ENCODE data around the gene MACROD2. TPM values are rescaled to one million over a fixed set of nuclear protein-coding genes. Genes with fewer than 3 reads are reported as not detected.

The MACROD2 gene
- total RNA-seq, 1 experiment from 2014 or later: 1.4 TPM

GRCh38 chr20:15742627-15743026 lies 1747.3 kb downstream of the MACROD2 start:
- H3K9me3 ChIP-seq (ENCODE audit: low read depth, low read length, poor library complexity, severe bottlenecking): peaks cover 23% of the 10 kb centered on the region
- H3K4me3 ChIP-seq (ENCODE audit: low read depth, low read length, poor library complexity, severe bottlenecking): no peak overlapping the region
- no peak for DNase-seq (ENCODE audit: low spot score)
- H3K27ac ChIP-seq (ENCODE audit: low read depth, low read length, poor library complexity, severe bottlenecking): no peak overlapping the region
- intact Hi-C loops (cut with micrococcal nuclease; ENCODE audit: unreplicated experiment): no loop called here
- H3K4me1 ChIP-seq (ENCODE audit: insufficient read depth, low read length, poor library complexity, severe bottlenecking): no peaks in the 10 kb centered on the region
- POLR2A ChIA-PET (ENCODE audit: low non-redundant PET): no interaction called here
- H3K27me3 ChIP-seq (replicated peaks; ENCODE audit: insufficient read depth, low read depth, low read length, poor library complexity): no peaks in the 10 kb centered on the region
- CTCF ChIA-PET: no interaction called here
- BruUV-seq (replicated peaks): no TSS peak
- no peaks in the 10 kb centered on the region for H3K36me3 ChIP-seq (ENCODE audit: insufficient read depth, low read length, poor library complexity, severe bottlenecking)
- TF ChIP-seq CTCF (conservative IDR thresholded peaks at IDR 0.05; ENCODE audit: low read depth, low read length) (no peak), EZH2 (IDR thresholded peaks at IDR 0.05; ENCODE audit: borderline replicate concordance, low read depth, low read length, poor library complexity, severe bottlenecking) (no peak)

GRCh38 chr20:15756002-15756753 lies 1760.9 kb downstream of the MACROD2 start:
- Histone ChIP-seq H3K9me3 (ENCODE audit: low read depth, low read length, poor library complexity, severe bottlenecking) (peaks cover 20% of the 10 kb centered on the region), H3K4me1 (ENCODE audit: insufficient read depth, low read length, poor library complexity, severe bottlenecking) (no peaks in the 10 kb centered on the region), H3K4me3 (ENCODE audit: low read depth, low read length, poor library complexity, severe bottlenecking) (no peak overlapping the region), H3K27ac (ENCODE audit: low read depth, low read length, poor library complexity, severe bottlenecking) (no peak overlapping the region), H3K27me3 (replicated peaks; ENCODE audit: insufficient read depth, low read depth, low read length, poor library complexity) (no peaks in the 10 kb centered on the region), H3K36me3 (ENCODE audit: insufficient read depth, low read length, poor library complexity, severe bottlenecking) (no peaks in the 10 kb centered on the region)
- no peak for DNase-seq (ENCODE audit: low spot score)
- BruUV-seq (replicated peaks): no TSS peak
- ChIA-PET CTCF (no interaction called here), POLR2A (ENCODE audit: low non-redundant PET) (no interaction called here)
- TF ChIP-seq EZH2 (IDR thresholded peaks at IDR 0.05; ENCODE audit: borderline replicate concordance, low read depth, low read length, poor library complexity, severe bottlenecking) (no peak), CTCF (conservative IDR thresholded peaks at IDR 0.05; ENCODE audit: low read depth, low read length) (no peak)
- intact Hi-C loops (cut with micrococcal nuclease; ENCODE audit: unreplicated experiment): no loop called here

- no peaks in the 10 kb centered on the region for H3K27me3 ChIP-seq (replicated peaks; ENCODE audit: insufficient read depth, low read depth, low read length, poor library complexity)
- BruUV-seq (replicated peaks): no TSS peak
- peaks cover 20% of the 10 kb centered on the region for H3K9me3 ChIP-seq (ENCODE audit: low read depth, low read length, poor library complexity, severe bottlenecking)
- CTCF ChIA-PET: no interaction called here
- no peaks in the 10 kb centered on the region for H3K4me1 ChIP-seq (ENCODE audit: insufficient read depth, low read length, poor library complexity, severe bottlenecking)
- TF ChIP-seq EZH2 (IDR thresholded peaks at IDR 0.05; ENCODE audit: borderline replicate concordance, low read depth, low read length, poor library complexity, severe bottlenecking) (no peak), CTCF (conservative IDR thresholded peaks at IDR 0.05; ENCODE audit: low read depth, low read length) (no peak)
- no peaks in the 10 kb centered on the region for H3K36me3 ChIP-seq (ENCODE audit: insufficient read depth, low read length, poor library complexity, severe bottlenecking)
- no peak overlapping the region for H3K4me3 ChIP-seq (ENCODE audit: low read depth, low read length, poor library complexity, severe bottlenecking)
- intact Hi-C loops (cut with micrococcal nuclease; ENCODE audit: unreplicated experiment): no loop called here
- POLR2A ChIA-PET (ENCODE audit: low non-redundant PET): no interaction called here
- H3K27ac ChIP-seq (ENCODE audit: low read depth, low read length, poor library complexity, severe bottlenecking): no peak overlapping the region
- DNase-seq (ENCODE audit: low spot score): no peak
Measured at GRCh38 chr20:15756754-15757115, 1761.4 kb downstream of the MACROD2 start.
